ENCODE data around the gene RHBDD3. TPM values are rescaled to one million over a fixed set of nuclear protein-coding genes. Genes with fewer than 3 reads are reported as not detected.

RHBDD3 gene
- total and polyA plus RNA-seq, 11 donors, result 10.9 to 29.5 (median 13.7) TPM

- Histone ChIP-seq H3K4me3 (no peak overlapping the region), H3K27me3 (no peaks in the 10 kb centered on the region), H3K27ac (no peak overlapping the region), H3K36me3 (peaks cover 0 to 10% (median 6%) of the 10 kb centered on the region in 9 donors), H3K4me1 (no peaks in the 10 kb centered on the region), H3K9me3 (no peaks in the 10 kb centered on the region)
- no peak for DNase-seq
- no peak for ATAC-seq
- TF ChIP-seq CTCF (IDR thresholded peaks at IDR 0.05) (no peak), POLR2A (IDR thresholded peaks at IDR 0.05) (no peak)
- WGBS, 4 donors, result 96 to 100% (median 99%) methylated on average over 5 to 11 of the region's 11 CpGs
- intact Hi-C loops (cut with DNase I), result no loop called here
Observed at GRCh38 chr22:29255064-29255621, 12.6 kb downstream of the RHBDD3 start.

GRCh38 chr22:29254286-29254660 lies 13.5 kb downstream of the RHBDD3 start:
- ATAC-seq (no peak), DNase-seq (no peak)
- Histone ChIP-seq H3K4me1 (no peaks in the 10 kb centered on the region), H3K4me3 (no peak overlapping the region), H3K27me3 (no peaks in the 10 kb centered on the region), H3K36me3 (peaks cover 0 to 2% (median 0%) of the 10 kb centered on the region in 9 donors), H3K27ac (no peak overlapping the region), H3K9me3 (no peaks in the 10 kb centered on the region)
- intact Hi-C loops (cut with DNase I), result no loop called here
- WGBS, 4 donors, result 56 to 79% (median 68%) methylated on average over 2 to 4 of the region's 4 CpGs
- no peak for TF ChIP-seq CTCF (IDR thresholded peaks at IDR 0.05)
- TF ChIP-seq POLR2A (IDR thresholded peaks at IDR 0.05), result no peak

- DNase-seq (no peak), ATAC-seq (no peak)
- H3K27me3 ChIP-seq, result no peaks in the 10 kb centered on the region
- H3K27ac ChIP-seq, result no peak overlapping the region
- no peak overlapping the region for H3K4me3 ChIP-seq
- no peaks in the 10 kb centered on the region for H3K4me1 ChIP-seq
- intact Hi-C loops (cut with DNase I), result no loop called here
- TF ChIP-seq CTCF (IDR thresholded peaks at IDR 0.05), result no peak
- no peaks in the 10 kb centered on the region for H3K36me3 ChIP-seq
- WGBS, 4 donors, result 75 to 79% (median 77%) methylated on average over 13 to 14 of the region's 14 CpGs
- no peaks in the 10 kb centered on the region for H3K9me3 ChIP-seq
Observed at GRCh38 chr22:29253561-29254285, 14.1 kb downstream of the RHBDD3 start.

- no peak overlapping the region for H3K4me3 ChIP-seq
- DNase-seq (no peak), ATAC-seq (no peak)
- no peak overlapping the region for H3K27ac ChIP-seq
- WGBS, 4 donors, result 86 to 95% (median 90%) methylated on average over 9 to 10 of the region's 10 CpGs
- intact Hi-C loops (cut with DNase I), result no loop called here
- no peaks in the 10 kb centered on the region for H3K4me1 ChIP-seq
- no peaks in the 10 kb centered on the region for H3K9me3 ChIP-seq
- no peak for TF ChIP-seq POLR2A (IDR thresholded peaks at IDR 0.05)
- TF ChIP-seq CTCF (IDR thresholded peaks at IDR 0.05), result no peak
- no peaks in the 10 kb centered on the region for H3K27me3 ChIP-seq
- no peaks in the 10 kb centered on the region for H3K36me3 ChIP-seq
Observed at GRCh38 chr22:29251981-29252911, 15.5 kb downstream of the RHBDD3 start.

Data from heart left ventricle (tissue), 16 donors.